ENCODE results near the gene ETV6. TPM values are rescaled to one million over a fixed set of nuclear protein-coding genes. Genes with fewer than 3 reads are reported as not detected.

Gene ETV6
- total RNA-seq, 1 experiment from 2014 or later: 19.3 TPM

- Mint-ChIP-seq H3K9me3 (ENCODE audit: unreplicated experiment) (no peaks in the 10 kb centered on the region), H3K4me3 (ENCODE audit: unreplicated experiment) (no peak overlapping the region), H3K27ac (ENCODE audit: low read depth, unreplicated experiment) (no peak overlapping the region), H3K27me3 (ENCODE audit: insufficient read depth, unreplicated experiment) (no peaks in the 10 kb centered on the region), H3K36me3 (ENCODE audit: insufficient read depth, unreplicated experiment) (no peaks in the 10 kb centered on the region), H3K4me1 (ENCODE audit: insufficient read depth, unreplicated experiment) (no peaks in the 10 kb centered on the region)
- TF ChIP-seq CTCF (IDR thresholded peaks at IDR 0.05; ENCODE audit: unreplicated experiment): no peak
- intact Hi-C loops (cut with micrococcal nuclease): no loop called here
- ChIA-PET POLR2A (no interaction called here), CTCF (no interaction called here)
- DNase-seq (ENCODE audit: unreplicated experiment): no peak
- no TSS peak for BruUV-seq (replicated peaks)
These were observed 107.0 kb downstream of the ETV6 start for GRCh38 chr12:11756523-11756922.

DNA sequence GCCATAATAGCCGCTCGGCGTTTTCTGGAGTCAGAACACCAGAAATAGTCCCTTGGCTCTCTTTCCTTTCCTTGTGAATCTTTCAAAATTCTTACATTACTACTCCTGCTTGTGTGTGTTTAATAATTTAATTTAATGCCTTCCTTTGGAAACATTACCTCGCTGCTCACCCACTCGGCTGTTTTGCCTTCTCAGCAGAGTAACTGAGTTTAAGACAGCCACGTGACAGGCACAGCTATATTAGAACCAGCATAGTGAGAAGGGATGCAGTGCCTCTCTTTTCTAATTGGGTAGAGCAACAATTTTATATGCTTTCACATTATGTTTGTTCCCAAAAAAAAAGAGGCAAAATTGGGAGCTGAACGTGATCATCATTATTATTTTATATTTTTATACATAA lies 107.6 kb downstream of the ETV6 start:
- no TSS peak for BruUV-seq (replicated peaks)
- no peaks in the 10 kb centered on the region for H3K36me3 Mint-ChIP-seq (ENCODE audit: insufficient read depth, unreplicated experiment)
- intact Hi-C loops (cut with micrococcal nuclease): no loop called here
- no peaks in the 10 kb centered on the region for H3K9me3 Mint-ChIP-seq (ENCODE audit: unreplicated experiment)
- POLR2A ChIA-PET: interaction anchor here (1.2 kb wide), 1 partner anchor 9 kb away, joined by 5 read pairs; no protein-coding TSS in a partner anchor
- no peak overlapping the region for H3K4me3 Mint-ChIP-seq (ENCODE audit: unreplicated experiment)
- no peak overlapping the region for H3K27ac Mint-ChIP-seq (ENCODE audit: low read depth, unreplicated experiment)
- no peaks in the 10 kb centered on the region for H3K27me3 Mint-ChIP-seq (ENCODE audit: insufficient read depth, unreplicated experiment)
- no peaks in the 10 kb centered on the region for H3K4me1 Mint-ChIP-seq (ENCODE audit: insufficient read depth, unreplicated experiment)
- TF ChIP-seq CTCF (IDR thresholded peaks at IDR 0.05; ENCODE audit: unreplicated experiment): no peak
- CTCF ChIA-PET: interaction anchor here (0.6 to 1.2 kb wide), 2 partner anchors 16 to 120 kb away, joined by 4 read pairs; no protein-coding TSS in a partner anchor
- no peak for DNase-seq (ENCODE audit: unreplicated experiment)

DNA sequence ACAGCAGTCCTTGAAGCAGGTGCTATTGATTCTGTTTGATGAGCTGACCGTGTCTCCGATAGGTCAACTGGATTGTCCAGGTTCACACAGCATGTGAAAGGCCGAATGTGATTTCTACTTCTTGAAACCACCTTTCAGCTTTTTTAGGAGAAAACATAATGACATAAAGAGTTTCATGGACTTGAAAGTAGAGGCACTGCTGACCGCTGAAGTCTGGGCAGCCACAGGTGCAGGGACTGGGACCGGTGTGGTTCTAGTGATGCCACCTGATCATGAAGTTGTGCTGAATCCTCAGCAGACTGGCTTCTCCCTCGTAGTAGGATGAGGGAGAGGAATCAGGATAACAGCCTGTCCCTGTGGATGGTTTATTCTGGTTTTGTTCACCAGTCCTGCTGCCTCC lies 108.1 kb downstream of the ETV6 start:
- no peaks in the 10 kb centered on the region for H3K4me1 Mint-ChIP-seq (ENCODE audit: insufficient read depth, unreplicated experiment)
- no TSS peak for BruUV-seq (replicated peaks)
- H3K27ac Mint-ChIP-seq (ENCODE audit: low read depth, unreplicated experiment): no peak overlapping the region
- DNase-seq (ENCODE audit: unreplicated experiment): no peak
- intact Hi-C loops (cut with micrococcal nuclease): no loop called here
- no peak overlapping the region for H3K4me3 Mint-ChIP-seq (ENCODE audit: unreplicated experiment)
- CTCF ChIA-PET: interaction anchor here (0.6 to 1.2 kb wide), 3 partner anchors 12 to 119 kb away, joined by 3 to 4 read pairs (median 4); no protein-coding TSS in a partner anchor
- POLR2A ChIA-PET: interaction anchor here (1.2 kb wide), 1 partner anchor 10 kb away, joined by 5 read pairs; no protein-coding TSS in a partner anchor
- H3K36me3 Mint-ChIP-seq (ENCODE audit: insufficient read depth, unreplicated experiment): no peaks in the 10 kb centered on the region
- no peak for TF ChIP-seq CTCF (IDR thresholded peaks at IDR 0.05; ENCODE audit: unreplicated experiment)
- H3K27me3 Mint-ChIP-seq (ENCODE audit: insufficient read depth, unreplicated experiment): no peaks in the 10 kb centered on the region
- H3K9me3 Mint-ChIP-seq (ENCODE audit: unreplicated experiment): no peaks in the 10 kb centered on the region

- TF ChIP-seq CTCF (IDR thresholded peaks at IDR 0.05; ENCODE audit: unreplicated experiment): no peak
- ChIA-PET CTCF (interaction anchor here (0.6 to 1.2 kb wide), 2 partner anchors 11 to 15 kb away, joined by 3 to 4 read pairs; no protein-coding TSS in a partner anchor), POLR2A (interaction anchor here (1.2 kb wide), 1 partner anchor 10 kb away, joined by 5 read pairs; no protein-coding TSS in a partner anchor)
- intact Hi-C loops (cut with micrococcal nuclease): no loop called here
- Mint-ChIP-seq H3K9me3 (ENCODE audit: unreplicated experiment) (no peaks in the 10 kb centered on the region), H3K4me3 (ENCODE audit: unreplicated experiment) (no peak overlapping the region), H3K36me3 (ENCODE audit: insufficient read depth, unreplicated experiment) (no peaks in the 10 kb centered on the region), H3K4me1 (ENCODE audit: insufficient read depth, unreplicated experiment) (no peaks in the 10 kb centered on the region), H3K27me3 (ENCODE audit: insufficient read depth, unreplicated experiment) (no peaks in the 10 kb centered on the region), H3K27ac (ENCODE audit: low read depth, unreplicated experiment) (no peak overlapping the region)
- no peak for DNase-seq (ENCODE audit: unreplicated experiment)
- BruUV-seq (replicated peaks): no TSS peak
These were observed 108.6 kb downstream of the ETV6 start for GRCh38 chr12:11758087-11758486.

All from MCF 10A (cell line).